A673 (cell line): ENCODE measurements around the gene SMAD3.

Experiments
- EZH2 ChIP-seq: fragments of 200-600 bp; sonication (generic); IDR thresholded peaks from 2 replicates; pipeline ENCODE4 v1.6.1; 2017; ENCODE audit warnings: borderline replicate concordance, low read depth, mild to moderate bottlenecking, mixed read lengths, antibody characterized with exemption, low read length; ENCODE audit not compliant: poor library complexity, severe bottlenecking
- TF ChIP-seq, protein P1 (sequence below): fragments of 300-800, 200-600 bp; sonication (generic); conservative IDR thresholded peaks from 2 replicates; pipeline ENCODE4 v1.5.1; 2017; ENCODE audit warnings: low read depth, mild to moderate bottlenecking, antibody characterized with exemption, low read length, moderate library complexity, mixed read lengths

GRCh38 chr15:67031331-67031730 is 34.1 kb upstream of the SMAD3 start:
- TF ChIP-seq, protein P1, sequence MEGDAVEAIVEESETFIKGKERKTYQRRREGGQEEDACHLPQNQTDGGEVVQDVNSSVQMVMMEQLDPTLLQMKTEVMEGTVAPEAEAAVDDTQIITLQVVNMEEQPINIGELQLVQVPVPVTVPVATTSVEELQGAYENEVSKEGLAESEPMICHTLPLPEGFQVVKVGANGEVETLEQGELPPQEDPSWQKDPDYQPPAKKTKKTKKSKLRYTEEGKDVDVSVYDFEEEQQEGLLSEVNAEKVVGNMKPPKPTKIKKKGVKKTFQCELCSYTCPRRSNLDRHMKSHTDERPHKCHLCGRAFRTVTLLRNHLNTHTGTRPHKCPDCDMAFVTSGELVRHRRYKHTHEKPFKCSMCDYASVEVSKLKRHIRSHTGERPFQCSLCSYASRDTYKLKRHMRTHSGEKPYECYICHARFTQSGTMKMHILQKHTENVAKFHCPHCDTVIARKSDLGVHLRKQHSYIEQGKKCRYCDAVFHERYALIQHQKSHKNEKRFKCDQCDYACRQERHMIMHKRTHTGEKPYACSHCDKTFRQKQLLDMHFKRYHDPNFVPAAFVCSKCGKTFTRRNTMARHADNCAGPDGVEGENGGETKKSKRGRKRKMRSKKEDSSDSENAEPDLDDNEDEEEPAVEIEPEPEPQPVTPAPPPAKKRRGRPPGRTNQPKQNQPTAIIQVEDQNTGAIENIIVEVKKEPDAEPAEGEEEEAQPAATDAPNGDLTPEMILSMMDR, result no peak
- TF ChIP-seq EZH2, result no peak
